AG04450 (cell line): Measurements from ENCODE around the gene CPNE4. TPM values are rescaled to one million over a fixed set of nuclear protein-coding genes. Genes with fewer than 3 reads are reported as not detected.

ENCODE experiments used
- CTCF ChIA-PET: fragments of 300-600, 350-600 bp; formaldehyde crosslinking; extraction: SDS; loops from one replicate; lab custom pipeline; 2022; ENCODE audit warnings: antibody characterized with exemption, inconsistent platforms; lab: Charles Lee
- POLR2A ChIA-PET: fragments of 350-600 bp; formaldehyde crosslinking; extraction: SDS; loops from one replicate; lab custom pipeline; 2021; ENCODE audit warnings: antibody characterized with exemption, inconsistent platforms; lab: Yijun Ruan, JAX
- DNase-seq: peaks from one replicate; pipeline ENCODE4 v3.0.0-alpha.2; 2011; ENCODE audit warnings: low read depth, low spot score
- H3K27ac ChIP-seq: one replicate; pipeline ENCODE4 v1.5.1; 2012; ENCODE audit warnings: low read depth, low read length, control low read depth
- H3K27me3 ChIP-seq: one replicate; pipeline ENCODE4 v1.6.0; 2012; ENCODE audit warnings: low read length; ENCODE audit not compliant: control insufficient read depth, insufficient read depth
- H3K4me3 ChIP-seq: 2 replicates; pipeline ENCODE4 v1.5.1; 2011; ENCODE audit warnings: mild to moderate bottlenecking, low read depth, low read length, control low read depth
- H3K9me3 ChIP-seq: 2 replicates; pipeline ENCODE4 v1.5.1; 2012; ENCODE audit warnings: low read length; ENCODE audit not compliant: control insufficient read depth, insufficient read depth
- CTCF ChIP-seq: IDR thresholded peaks from 2 replicates; pipeline ENCODE4 v1.5.1; 2011; ENCODE audit warnings: low read depth, low read length, control low read depth, inconsistent platforms
- polyA plus RNA-seq: library from polyadenylated mRNA; depleted of rRNA; stranded (reverse); fragments of >200 nt; gene quantifications from 2 replicates; pipeline ENCODE4 v1.2.3, GENCODE V29; 2011

The CPNE4 gene
- polyA plus RNA-seq, 1 experiment = not detected

- ChIA-PET CTCF (no interaction called here), POLR2A (no interaction called here)
- Histone ChIP-seq H3K27ac (no peak overlapping the region), H3K9me3 (no peaks in the 10 kb centered on the region), H3K27me3 (no peaks in the 10 kb centered on the region), H3K4me3 (no peak overlapping the region)
- no peak for TF ChIP-seq CTCF
- DNase-seq = no peak
These were observed 346.4 kb downstream of the CPNE4 start for GRCh38 chr3:131688370-131688769.

GRCh38 chr3:131669600-131669999 is 365.2 kb downstream of the CPNE4 start:
- Histone ChIP-seq H3K9me3 (no peaks in the 10 kb centered on the region), H3K4me3 (no peak overlapping the region), H3K27me3 (no peaks in the 10 kb centered on the region), H3K27ac (no peak overlapping the region)
- CTCF ChIA-PET = no interaction called here
- TF ChIP-seq CTCF = no peak
- no peak for DNase-seq
- POLR2A ChIA-PET = no interaction called here

GRCh38 chr3:131658771-131659170 is 376.0 kb downstream of the CPNE4 start:
- DNase-seq = no peak
- Histone ChIP-seq H3K4me3 (no peak overlapping the region), H3K27ac (no peak overlapping the region), H3K9me3 (no peaks in the 10 kb centered on the region), H3K27me3 (no peaks in the 10 kb centered on the region)
- TF ChIP-seq CTCF = no peak
- ChIA-PET CTCF (interaction anchor here (0.6 to 2.0 kb wide), 3 partner anchors 134 to 1258 kb away, joined by 3 to 4 read pairs (median 3); no protein-coding TSS in a partner anchor), POLR2A (no interaction called here)

- Histone ChIP-seq H3K27me3 (no peaks in the 10 kb centered on the region), H3K27ac (no peak overlapping the region), H3K9me3 (no peaks in the 10 kb centered on the region), H3K4me3 (no peak overlapping the region)
- TF ChIP-seq CTCF = no peak
- ChIA-PET POLR2A (no interaction called here), CTCF (interaction anchor here (0.6 to 2.0 kb wide), 2 partner anchors 380 to 1257 kb away, joined by 3 to 4 read pairs; no protein-coding TSS in a partner anchor)
- DNase-seq = no peak
These were observed 376.7 kb downstream of the CPNE4 start for GRCh38 chr3:131658115-131658514.

- ChIA-PET POLR2A (no interaction called here), CTCF (no interaction called here)
- H3K27ac ChIP-seq = no peak overlapping the region
- DNase-seq = no peak
- H3K4me3 ChIP-seq = no peak overlapping the region
- H3K9me3 ChIP-seq = no peaks in the 10 kb centered on the region
- H3K27me3 ChIP-seq = no peaks in the 10 kb centered on the region
- TF ChIP-seq CTCF = no peak
These were observed 379.6 kb downstream of the CPNE4 start for GRCh38 chr3:131655070-131655690.
